GF-D8 (cell line): ENCODE data around the gene PIK3R5.

Experiments used
- DNase-seq: peaks from one replicate; lab custom pipeline; 2025; lab: John Stamatoyannopoulos, UW

Gene PIK3R5

DNA sequence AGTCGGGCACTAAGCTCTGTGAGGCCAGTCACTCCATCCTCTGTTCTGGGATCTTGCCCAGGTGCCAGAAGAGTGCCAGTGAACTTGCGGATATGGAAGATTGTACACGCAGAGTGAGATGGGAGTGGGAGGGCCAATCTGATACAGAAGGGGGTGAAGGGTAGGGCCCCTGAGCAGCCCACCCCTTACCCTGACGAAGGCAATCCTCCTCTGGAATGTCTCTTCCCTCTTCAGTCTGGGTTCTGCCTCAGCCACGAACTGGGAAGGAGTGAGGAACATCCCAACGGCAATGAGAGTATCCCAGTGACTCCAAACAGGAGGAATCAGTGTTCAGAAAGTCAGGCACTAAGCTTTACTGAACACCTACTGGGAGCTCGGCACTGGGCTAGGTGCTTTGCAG, 86.1 kb downstream of the PIK3R5 start:
- no peak for DNase-seq

GRCh38 chr17:8877984-8878383, 87.5 kb downstream of the PIK3R5 start:
- no peak for DNase-seq

DNA sequence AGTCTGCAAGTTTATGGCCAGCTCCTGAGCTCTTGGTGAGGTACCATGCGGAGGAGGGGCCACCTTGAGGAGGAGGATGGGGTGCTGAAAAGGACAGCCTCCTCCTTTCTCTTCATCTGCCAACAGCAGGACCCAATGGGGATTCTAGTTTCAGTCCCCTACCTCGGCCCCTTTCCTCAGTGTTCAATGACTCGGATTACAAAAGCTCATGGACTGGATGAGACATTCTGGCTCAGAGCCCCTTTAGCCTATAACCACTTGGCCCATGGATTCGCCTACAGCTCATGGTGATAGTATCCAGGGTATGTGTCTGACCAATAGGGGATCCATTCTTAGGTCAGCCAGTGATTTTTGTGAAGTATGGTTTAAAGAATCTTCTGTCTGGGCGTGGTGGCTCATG, 89.5 kb downstream of the PIK3R5 start:
- no peak for DNase-seq

GRCh38 chr17:8875436-8875835, 90.1 kb downstream of the PIK3R5 start:
- no peak for DNase-seq

DNA sequence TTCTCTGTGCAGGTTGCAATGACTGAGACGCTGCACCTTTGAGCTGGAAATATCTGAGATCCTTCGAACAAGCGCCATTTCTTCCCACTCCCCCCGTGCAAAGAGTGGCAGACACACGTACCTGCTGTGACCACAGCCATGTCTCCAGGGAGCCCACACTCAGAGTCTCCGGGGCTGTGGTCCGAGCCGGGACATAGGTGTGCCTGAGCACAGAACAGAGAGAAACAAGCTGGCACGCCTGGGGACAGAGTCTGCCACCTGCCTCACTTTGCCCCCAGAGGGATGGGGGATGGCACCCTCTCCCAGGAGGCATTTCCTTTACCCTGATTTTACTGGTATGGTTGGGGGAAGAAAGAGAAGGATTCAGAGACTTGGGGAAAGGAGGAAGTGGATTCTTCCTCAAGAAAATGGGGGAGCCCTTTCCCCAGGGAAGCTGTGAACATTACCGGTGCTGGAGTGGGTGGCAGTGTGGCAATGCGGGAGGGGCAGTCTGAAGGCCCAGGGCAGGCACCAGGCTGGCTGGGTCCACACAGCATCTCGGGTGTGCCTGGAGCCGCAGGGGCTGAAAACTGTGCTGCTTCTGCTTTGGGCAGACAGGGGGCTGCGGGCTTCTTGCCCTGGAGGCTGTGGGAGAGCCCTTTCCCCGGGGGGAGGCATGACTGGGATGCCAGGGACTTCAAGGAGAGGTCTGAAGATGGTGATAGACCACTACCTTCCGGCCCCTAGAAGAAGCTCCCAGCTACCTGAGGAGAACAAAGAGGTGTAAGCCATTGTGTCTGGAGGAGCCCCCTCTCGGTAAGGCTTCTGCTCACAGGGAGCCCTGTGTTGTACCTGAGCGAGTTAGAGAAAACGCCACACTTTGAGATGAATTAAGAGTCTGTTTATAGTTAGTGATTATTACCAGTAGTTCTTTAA, 91.4 kb downstream of the PIK3R5 start:
- no peak for DNase-seq

- no peak for DNase-seq
Observed at GRCh38 chr17:8872705-8873435, 92.6 kb downstream of the PIK3R5 start.

DNA sequence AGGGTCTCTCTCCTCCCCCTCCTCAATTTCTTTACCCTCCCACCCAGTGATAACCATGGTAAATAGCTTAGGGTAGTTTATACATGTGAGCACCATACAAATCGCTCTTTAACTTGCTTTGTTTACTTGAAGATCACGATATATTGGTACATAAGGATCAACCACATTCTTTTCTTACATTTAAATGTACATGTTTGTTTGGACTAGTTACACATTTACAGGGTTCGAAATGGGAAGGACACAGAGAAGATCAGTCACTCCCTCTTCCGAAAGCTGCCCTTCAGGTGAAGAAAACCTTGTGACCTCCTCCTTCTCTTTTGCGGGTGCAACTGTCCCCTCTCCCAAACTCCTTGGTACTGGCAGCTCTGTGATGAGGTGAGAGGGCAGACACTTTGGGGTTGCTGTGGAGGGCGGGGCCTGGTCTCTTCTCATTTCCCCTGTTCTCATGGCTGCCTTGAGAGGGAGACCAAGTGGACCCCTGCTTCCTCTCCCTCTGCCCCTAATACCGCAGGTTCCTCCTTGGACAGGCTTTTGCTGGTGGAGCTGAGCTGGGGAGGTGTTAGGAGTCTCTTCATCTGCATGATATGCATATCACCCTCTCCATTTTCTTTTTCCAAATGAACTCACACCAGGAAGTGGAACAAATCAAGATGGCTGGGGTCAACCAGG, 93.3 kb downstream of the PIK3R5 start:
- DNase-seq, result no peak

GRCh38 chr17:8871081-8871581, 94.4 kb downstream of the PIK3R5 start:
- DNase-seq, result no peak

DNA sequence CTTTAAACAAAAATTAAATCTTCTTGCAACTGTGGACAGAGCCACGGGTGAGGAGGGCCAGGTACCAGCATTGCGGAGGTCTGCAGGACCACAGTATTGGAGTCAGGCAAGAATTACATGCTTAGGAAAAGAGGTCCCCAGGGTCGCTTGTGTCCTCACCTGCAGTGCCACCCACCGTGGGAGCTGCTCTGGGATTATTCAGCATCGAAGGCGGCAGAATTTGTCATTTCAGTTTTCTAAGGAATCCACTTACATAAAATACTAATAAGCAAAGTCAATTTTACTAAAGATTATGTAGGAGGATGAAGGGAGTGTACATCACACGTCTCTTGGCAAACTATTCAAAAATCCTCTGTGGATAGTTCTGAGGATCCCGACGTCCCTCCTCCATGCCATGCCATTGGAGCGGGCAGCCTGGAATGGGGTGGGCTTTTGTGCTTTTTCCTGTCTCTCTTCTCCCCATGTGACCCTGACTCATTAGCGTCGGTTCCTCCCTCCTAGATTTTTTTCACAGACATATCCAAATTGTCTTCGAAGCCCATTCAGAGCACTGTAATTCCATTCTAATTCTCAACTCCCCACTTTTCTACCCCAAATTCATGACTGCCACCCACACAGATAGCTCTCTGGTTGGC, 95.0 kb downstream of the PIK3R5 start:
- DNase-seq, result no peak

DNA sequence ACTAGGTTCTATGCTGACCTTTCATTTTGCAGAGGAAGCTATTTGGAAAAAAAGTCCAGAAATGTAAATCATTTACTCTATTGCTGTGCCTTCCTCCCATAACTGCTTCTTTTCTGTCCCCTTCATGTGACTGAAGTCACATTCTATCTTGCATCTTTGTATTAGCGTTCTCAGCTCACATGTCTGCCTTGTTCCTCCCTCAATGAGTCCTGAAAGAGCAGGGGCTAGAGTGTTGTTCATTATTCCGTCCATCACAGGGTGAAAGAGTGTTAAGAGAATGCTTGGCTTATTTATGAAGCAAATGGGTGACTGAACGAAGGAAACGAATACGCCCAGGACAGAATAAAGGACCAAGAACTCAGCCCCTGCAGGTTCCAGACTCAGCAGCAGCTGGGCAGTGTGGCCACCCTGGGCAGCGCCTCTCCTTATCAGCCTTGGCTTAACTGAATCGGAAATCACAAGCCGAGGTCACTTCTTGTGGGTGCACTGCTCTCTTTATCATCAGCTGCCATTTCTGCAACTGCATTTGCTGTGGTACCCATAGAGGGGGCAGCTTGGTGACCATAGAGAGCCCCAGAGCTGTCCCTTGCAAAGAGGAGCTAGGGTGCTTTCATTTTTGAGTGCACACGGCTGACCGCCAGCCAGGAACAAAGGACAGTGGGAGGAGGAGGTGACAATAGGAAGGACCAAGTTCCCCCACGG, 96.2 kb downstream of the PIK3R5 start:
- no peak for DNase-seq

GRCh38 chr17:8868529-8868951, 97.0 kb downstream of the PIK3R5 start:
- DNase-seq, result no peak

DNA sequence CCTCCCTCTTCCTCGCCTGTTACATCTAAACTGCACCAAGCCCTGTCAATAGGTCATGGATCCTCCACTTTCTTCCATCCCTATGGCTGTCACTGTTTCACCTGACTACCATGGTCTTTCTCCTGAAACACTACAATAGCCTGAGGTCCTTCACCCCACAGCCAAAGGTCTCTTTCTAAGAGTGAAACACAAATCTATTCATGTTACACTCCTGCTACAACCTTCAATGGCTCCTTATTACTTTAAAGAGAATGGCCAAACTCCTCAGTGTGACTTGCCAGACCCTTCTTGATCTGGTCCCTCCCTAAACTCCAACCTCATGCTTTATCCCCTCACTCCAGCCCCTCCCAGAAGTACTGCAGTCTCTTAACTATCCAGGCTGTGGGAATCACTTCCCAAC, 97.4 kb downstream of the PIK3R5 start:
- DNase-seq, result no peak

GRCh38 chr17:8867361-8867981, 98.0 kb downstream of the PIK3R5 start, which contains the start of gene PIK3R6:
TSS of gene PIK3R6 (minus strand) at chr17:8867674. CDS start at chr17:8849794, 17,880 bp downstream.
- DNase-seq, result no peak

DNA sequence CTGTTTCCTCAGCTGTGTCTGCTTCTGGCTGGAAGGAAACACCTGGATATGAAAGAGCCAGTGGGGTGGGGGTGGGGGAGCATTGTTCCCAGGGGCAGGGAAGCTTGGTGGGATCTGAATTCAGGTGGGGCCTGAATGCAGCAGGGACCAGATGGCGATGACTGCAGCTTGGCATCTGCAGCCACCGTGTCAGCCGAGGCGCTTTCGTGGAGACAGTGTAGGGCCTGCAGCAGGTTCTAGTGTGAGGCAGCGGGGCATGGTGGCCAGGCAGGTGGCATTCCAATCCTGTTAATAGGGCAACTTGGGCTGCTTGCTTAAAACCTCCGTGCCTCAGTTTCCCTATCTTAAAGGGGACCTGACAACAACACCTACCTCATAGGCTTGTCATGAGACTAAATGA, 99.7 kb downstream of the PIK3R5 start:
- DNase-seq, result no peak

- no peak for DNase-seq
Observed at GRCh38 chr17:8865385-8865784, 100.1 kb downstream of the PIK3R5 start.

DNA sequence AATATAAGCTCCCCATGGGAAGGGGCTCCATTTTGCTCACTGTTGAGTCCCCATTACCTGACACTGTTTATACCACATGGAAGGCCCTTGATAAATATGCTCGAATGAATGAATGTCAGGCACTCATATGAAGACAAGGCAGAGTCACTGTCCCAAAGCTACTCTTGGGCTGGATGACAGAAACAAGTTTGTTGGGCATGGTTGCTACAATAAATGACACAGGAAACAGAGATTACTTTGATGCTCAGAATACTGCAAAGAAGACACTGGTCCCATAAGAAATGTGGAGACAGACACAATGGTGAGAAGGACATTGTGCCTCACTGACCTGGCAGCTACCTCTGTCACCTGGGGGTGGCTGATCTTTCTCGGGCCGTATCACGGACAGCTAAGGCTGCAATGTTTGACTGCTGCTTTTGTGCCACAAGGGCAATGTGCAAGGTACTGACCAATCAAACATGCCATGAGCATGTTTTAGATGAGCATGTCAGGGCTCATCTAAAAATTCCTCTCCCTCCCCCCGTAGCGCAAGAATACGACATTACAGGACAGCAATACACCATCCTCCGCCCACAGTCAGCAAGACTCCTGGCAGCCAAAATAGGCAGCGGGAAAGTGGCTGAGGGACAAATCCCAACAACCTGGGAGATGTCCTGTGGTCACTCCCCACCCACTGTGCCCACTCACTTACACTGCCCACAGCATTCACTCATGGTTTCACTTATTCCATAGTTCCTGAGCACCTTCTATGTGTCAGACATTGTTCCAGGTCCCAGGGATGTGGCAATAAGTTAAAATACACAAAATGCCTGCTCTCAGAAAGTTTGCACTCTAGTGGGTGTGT, 103.1 kb downstream of the PIK3R5 start:
- no peak for DNase-seq

- no peak for DNase-seq
Observed at GRCh38 chr17:8861495-8862181, 103.9 kb downstream of the PIK3R5 start.

DNA sequence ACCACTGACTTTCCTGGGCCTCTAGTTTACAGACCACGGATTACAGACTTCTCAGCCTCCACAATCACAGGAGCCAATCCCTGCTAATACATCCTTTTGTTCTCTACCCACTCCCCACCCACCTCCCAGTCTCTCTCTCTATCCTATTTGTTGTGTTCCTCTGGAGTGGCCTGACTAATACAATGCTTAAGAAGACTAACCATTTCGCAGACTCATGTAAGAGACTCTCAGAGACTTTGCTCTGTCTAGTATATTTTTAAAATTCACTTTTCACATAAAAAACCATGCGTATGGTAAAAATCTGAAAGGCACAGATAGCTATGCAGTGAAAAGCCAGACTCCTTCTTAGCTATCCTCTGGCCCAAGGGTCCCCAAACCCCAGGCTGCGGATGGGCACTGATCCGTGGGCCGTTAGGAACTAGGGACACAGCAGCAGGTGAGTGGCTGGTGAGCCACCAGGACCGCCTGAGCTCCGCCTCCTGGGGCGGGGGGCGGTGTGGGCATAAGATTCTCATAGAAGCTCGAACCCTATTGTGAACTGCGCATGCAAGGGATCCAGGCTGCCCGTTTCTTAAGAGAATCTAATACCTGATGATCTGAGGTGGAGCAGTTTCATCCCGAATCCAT, 105.6 kb downstream of the PIK3R5 start:
- DNase-seq, result no peak
